ENCODE data around the gene ARHGAP44. TPM values are rescaled to one million over a fixed set of nuclear protein-coding genes. Genes with fewer than 3 reads are reported as not detected.

The ARHGAP44 gene
- total and polyA plus RNA-seq, 2 of the 13 experiments (the other 11 are each of a cell fraction or from before 2014, with no cell fraction given): 0.79 to 3.1 TPM

DNA sequence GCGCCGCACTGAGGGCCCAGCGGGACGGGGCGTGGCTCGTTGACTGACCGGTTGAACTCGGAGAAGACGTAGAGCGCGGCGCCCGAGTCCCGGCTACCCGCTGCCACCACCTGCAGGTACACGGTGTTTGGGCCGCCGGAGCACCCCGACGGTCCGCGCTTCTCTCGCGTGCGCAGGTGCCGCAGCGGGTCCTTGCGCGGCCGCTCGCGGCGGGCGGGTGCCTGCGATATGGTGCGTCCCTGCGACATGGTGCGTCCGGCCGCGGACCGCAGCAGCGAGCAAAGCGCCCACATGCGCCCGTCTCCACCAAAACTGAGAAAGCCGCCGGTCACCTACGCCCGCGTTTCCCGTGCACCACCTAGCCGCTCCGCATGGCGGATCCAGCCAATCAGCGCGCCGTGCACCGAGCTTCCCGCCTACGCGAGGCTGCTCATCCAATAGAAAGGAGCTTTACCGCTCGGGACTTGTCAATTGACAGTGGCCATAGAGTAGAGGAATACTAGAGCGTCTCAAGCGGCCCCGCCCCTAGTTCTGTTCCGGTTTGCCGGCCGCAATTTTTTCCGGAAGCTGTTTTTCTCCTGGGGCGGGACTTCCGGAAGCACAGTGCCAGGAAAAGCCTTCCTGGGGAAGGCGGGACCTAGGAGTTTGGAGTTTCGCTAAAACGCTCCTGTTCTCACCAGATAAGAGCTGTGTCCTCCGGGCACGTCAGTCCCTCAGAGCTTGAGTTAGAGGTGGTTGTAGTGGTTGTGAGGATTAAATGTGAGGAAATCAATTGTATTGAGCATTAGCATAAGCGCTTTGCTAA lies 228.6 kb downstream of the ARHGAP44 start, which contains the start of gene ELAC2 (continued):
- TF ChIP-seq ZBTB7A (CRISPR knock-in tag; IDR thresholded peaks at IDR 0.05) (no peak), CHD2 (IDR thresholded peaks at IDR 0.05; ENCODE audit: low read depth, low read length) (0 out of 2 replicates have a peak, but pooled peaks have one; percentile 14), ZNF674 (CRISPR knock-in tag; IDR thresholded peaks at IDR 0.05; ENCODE audit: low read depth) (no peak), ZNF326 (CRISPR knock-in tag; IDR thresholded peaks at IDR 0.05; ENCODE audit: borderline replicate concordance) (no peak), MXI1 (IDR thresholded peaks at IDR 0.05; ENCODE audit: borderline replicate concordance, low read depth, low read length) (peak; percentile 67; the same call in 1 of the 3 replicates), SIX4 (CRISPR knock-in tag; IDR thresholded peaks at IDR 0.05) (no peak), STAG1 (CRISPR knock-in tag; IDR thresholded peaks at IDR 0.05) (no peak), REL (CRISPR knock-in tag; conservative IDR thresholded peaks at IDR 0.05) (no peak), NFAT5 (CRISPR knock-in tag; IDR thresholded peaks at IDR 0.05) (no peak), ZNF792 (CRISPR knock-in tag; IDR thresholded peaks at IDR 0.05) (peak; percentile 10; the same call in 1 of the 2 replicates), ZBTB2 (CRISPR knock-in tag; IDR thresholded peaks at IDR 0.05; ENCODE audit: low read depth) (no peak)
- TF ChIP-seq, protein P1, sequence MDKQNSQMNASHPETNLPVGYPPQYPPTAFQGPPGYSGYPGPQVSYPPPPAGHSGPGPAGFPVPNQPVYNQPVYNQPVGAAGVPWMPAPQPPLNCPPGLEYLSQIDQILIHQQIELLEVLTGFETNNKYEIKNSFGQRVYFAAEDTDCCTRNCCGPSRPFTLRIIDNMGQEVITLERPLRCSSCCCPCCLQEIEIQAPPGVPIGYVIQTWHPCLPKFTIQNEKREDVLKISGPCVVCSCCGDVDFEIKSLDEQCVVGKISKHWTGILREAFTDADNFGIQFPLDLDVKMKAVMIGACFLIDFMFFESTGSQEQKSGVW (CRISPR knock-in tag; IDR thresholded peaks at IDR 0.05; ENCODE audit: borderline replicate concordance): no peak
- TF ChIP-seq, protein P2, sequence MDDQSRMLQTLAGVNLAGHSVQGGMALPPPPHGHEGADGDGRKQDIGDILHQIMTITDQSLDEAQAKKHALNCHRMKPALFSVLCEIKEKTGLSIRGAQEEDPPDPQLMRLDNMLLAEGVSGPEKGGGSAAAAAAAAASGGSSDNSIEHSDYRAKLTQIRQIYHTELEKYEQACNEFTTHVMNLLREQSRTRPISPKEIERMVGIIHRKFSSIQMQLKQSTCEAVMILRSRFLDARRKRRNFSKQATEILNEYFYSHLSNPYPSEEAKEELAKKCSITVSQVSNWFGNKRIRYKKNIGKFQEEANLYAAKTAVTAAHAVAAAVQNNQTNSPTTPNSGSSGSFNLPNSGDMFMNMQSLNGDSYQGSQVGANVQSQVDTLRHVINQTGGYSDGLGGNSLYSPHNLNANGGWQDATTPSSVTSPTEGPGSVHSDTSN (CRISPR knock-in tag; IDR thresholded peaks at IDR 0.05; ENCODE audit: borderline replicate concordance): peak; percentile 62; the same call in 1 of the 2 replicates

All from HepG2 (cell line).